Measurements from ENCODE around the gene SYP.

The SYP gene

GRCh38 chrX:49139713-49140112, 60.3 kb downstream of the SYP start:
- in situ Hi-C loops (cut with HindIII; ENCODE audit: low pct_ligation_motif_present, low sequenced_read_pairs): no loop called here
- Histone ChIP-seq H3K36me3 (replicated peaks) (no peaks in the 10 kb centered on the region), H3K27me3 (replicated peaks) (no peaks in the 10 kb centered on the region), H3K27ac (no peak overlapping the region), H3K4me3 (ENCODE audit: low read depth, low read length) (no peak overlapping the region)
- no peak for DNase-seq
- TF ChIP-seq CTCF (IDR thresholded peaks at IDR 0.05; ENCODE audit: low read depth, low read length, missing control alignments): no peak

All from brain microvascular endothelial cell (primary cell).